Iris pigment epithelial cell (primary cell): ENCODE data around the gene POLQ.
"Not testable (repeated sequence)": the region's sequence is repeated elsewhere in the genome, so short reads cannot be mapped to it uniquely, and the experiment has no call there.

ENCODE experiments used
- DNase-seq: peaks from one replicate; pipeline ENCODE4 v3.0.0-alpha.2; 2011; ENCODE audit warnings: low read depth

POLQ gene

GRCh38 chr3:121418182-121418581 lies 127.6 kb downstream of the POLQ start:
- DNase-seq, result no peak

DNA sequence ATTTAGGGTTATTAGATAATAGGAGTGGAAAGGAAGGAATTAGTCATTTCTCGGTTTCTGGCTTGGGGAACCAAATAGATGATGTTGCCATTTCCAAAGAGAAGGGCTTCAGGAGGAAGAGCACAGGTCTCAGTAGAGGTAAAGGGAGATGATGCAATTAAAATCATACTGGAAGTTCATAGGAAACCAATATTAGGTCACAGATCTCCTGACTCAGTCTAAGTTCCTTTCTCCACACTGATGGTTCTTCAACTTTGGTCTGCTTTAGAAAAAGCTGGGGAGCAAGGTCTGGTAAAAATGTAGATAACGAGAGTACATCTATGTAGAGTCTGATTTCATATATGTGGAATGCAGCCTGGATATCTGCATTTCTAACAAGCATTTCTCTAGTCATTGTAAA lies 130.9 kb downstream of the POLQ start:
- no peak for DNase-seq

GRCh38 chr3:121411523-121411922 lies 134.3 kb downstream of the POLQ start:
- peak; percentile 26 for DNase-seq

DNA sequence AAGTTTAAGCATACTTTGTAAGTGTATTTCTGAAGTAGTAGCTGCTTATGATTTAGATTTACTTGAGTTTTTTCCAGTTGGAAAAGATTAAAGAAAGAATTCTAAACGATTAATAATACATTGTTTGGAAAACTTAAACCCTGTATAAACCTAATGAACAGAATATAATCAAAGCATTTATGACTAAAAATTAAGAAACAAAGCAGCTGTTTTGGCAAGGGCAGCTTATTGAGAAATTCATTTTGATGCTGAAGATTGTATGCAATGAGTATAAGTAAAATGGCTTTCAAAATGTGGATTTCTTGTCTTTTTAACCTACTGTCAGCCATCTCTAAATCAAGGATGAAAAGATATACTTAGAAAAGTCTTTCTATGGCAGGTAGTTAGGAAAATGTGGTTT lies 140.2 kb downstream of the POLQ start:
- DNase-seq, result no peak

DNA sequence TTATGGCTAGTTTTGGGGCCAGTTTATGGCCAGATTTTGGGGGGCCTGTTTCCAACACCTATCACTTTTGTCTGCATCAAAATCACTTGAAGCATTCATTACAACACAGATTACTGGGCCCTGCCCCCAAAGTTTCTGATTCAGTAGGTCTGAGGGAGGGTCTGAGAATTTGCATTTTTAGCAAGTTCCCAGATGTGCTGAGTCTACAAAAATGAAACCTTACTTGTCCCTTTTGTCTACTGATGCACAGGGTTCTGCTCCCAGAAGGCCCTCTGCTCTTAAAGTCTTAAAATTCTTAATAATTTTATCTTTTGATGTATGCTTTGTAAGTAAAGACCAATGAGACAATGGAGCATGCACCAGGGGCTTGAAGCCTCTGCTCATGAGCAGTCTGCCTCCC lies 146.0 kb downstream of the POLQ start:
- no peak for DNase-seq

DNA sequence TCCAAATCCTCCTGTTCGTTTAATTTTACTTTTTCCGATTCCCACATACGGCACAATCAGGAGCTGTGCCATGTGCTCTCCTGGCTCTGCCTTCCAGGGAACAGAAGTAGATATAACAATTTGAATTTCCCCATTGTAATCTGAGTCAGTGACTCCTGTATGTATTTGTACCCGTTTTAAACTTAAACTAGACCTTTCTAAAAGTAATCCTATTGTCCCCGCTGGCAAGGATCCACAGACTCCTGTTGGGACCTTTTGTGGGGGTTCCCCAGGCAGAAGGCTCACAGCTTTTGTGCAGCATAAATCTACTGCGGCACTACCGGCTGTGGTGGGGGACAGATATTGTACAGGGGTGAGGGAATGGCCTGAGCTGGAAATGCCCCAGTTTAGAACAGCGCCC lies 147.7 kb downstream of the POLQ start:
- DNase-seq, result not testable (repeated sequence)

DNA sequence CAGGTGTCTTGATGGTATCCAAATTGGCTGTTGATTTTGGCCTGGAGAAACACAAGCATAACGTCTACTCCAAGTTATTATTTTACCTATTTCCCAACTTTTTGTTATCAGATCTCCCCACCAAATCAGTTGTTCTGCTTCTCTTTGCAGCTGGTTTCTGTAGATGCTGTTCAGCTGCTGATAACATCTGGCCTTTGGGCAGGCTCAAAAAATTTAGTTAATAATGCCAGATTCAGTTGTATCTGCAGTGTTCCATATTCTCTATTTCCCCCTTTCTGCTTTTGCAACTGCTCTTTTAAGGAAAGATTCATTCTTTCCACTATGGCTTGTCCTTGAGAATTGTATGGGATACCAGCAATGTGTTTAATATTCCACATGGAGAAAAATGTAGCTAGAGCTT lies 149.8 kb downstream of the POLQ start:
- not testable (repeated sequence) for DNase-seq

DNA sequence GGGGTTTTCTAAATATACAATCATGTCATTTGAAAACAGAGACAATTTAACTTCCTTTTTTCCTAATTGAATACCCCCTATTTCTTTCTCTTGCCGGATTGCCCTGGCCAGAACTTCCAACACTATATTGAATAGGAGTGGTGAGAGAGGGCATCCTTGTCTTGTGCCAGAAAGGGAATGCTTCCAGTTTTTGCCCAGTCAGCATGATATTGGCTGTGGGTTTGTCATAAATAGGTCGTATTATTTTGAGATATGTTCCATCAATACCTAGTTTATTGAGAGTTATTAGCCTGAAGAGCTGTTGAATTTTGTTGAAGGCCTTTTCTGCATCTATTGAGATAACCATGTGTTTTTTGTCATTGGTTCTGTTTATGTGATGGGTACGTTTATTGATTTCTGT lies 157.5 kb downstream of the POLQ start:
- not testable (repeated sequence) for DNase-seq
